Measurements from ENCODE around the gene ARFIP1. TPM values are rescaled to one million over a fixed set of nuclear protein-coding genes. Genes with fewer than 3 reads are reported as not detected.

Gene ARFIP1
- total and polyA plus RNA-seq, 2 of the 8 experiments (the other 6 are each of a cell fraction or from before 2014, with no cell fraction given), result 13.5 to 38.0 TPM

DNA sequence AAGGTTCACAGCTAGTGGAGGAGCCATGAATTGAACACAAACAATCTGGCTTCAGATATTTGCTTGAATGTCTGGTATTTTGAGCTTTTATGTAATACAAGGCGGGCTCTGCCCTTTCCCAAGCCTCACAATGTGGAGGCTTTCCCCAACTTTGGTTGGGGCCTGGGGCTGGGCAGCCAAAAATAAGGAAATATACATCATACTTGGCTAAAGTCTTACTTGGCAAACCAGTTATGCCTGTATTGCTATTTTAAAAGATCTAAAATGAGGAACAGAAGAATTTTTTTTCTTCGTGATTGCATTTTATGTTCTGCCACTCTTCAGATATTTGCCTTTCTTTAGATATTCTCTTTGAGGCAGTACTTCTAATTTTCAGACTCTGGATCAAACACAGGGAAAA lies 26.1 kb downstream of the ARFIP1 start:
- Histone ChIP-seq H3K23me2 (ENCODE audit: low read depth, low read length) (no peaks in the 10 kb centered on the region), H4K20me1 (replicated peaks in 1 of 2; ENCODE audit: control insufficient read depth in 1 of 2, insufficient read depth in 2 of 2, low read length in 2 of 2) (no peaks in the 10 kb centered on the region)
- no peak for FAIRE-seq

More for the DNA sequence above, 26.1 kb downstream of the ARFIP1 start:
- H3K18ac ChIP-seq (ENCODE audit: extremely low read depth, low read length), result no peak overlapping the region
- no peak overlapping the region for H2BK120ac ChIP-seq (replicated peaks; ENCODE audit: low read depth, low read length)
- no peak overlapping the region for H3K4me2 ChIP-seq (ENCODE audit: insufficient read depth in 1 of 2, low read depth in 2 of 2, low read length in 2 of 2)
- H3K79me1 ChIP-seq (ENCODE audit: low read depth, low read length), result no peaks in the 10 kb centered on the region; the same call in 1 of the 2 replicates
- H2AK5ac ChIP-seq (ENCODE audit: low read depth, low read length), result no peak overlapping the region
- H3K4me3 ChIP-seq (ENCODE audit: extremely low read depth in 1 of 4, insufficient read depth in 2 of 4, low read depth in 3 of 4, low read length in 4 of 4), result no peak overlapping the region
- no peak overlapping the region for H4K5ac ChIP-seq (ENCODE audit: insufficient read length, low read depth, low read length)
- no peak overlapping the region for H2BK20ac ChIP-seq (ENCODE audit: low read length)
- no peak overlapping the region for H2BK5ac ChIP-seq (ENCODE audit: low read depth, low read length)
- H3K9ac ChIP-seq (replicated peaks in 1 of 4; ENCODE audit: extremely low read depth in 1 of 4, low read depth in 3 of 4, low read length in 3 of 4), result no peak overlapping the region
- POLR2A ChIA-PET (ENCODE audit: partially characterized antibody), result no interaction called here
- no peak overlapping the region for H3K56ac ChIP-seq (replicated peaks; ENCODE audit: insufficient read length, low read depth, low read length)
- H2BK12ac ChIP-seq (ENCODE audit: low read depth, low read length), result no peak overlapping the region
- peaks cover 0 to 65% of the 10 kb centered on the region in 2 experiments; a peak in 2 of 4 replicates for H3K79me2 ChIP-seq (ENCODE audit: control insufficient read depth in 1 of 2, insufficient read depth in 2 of 2, low read length in 2 of 2)
- CTCF ChIA-PET (ENCODE audit: partially characterized antibody), result interaction anchor here (0.6 to 1.2 kb wide), 4 partner anchors 22 to 627 kb away, joined by 3 to 5 read pairs (median 4); no protein-coding TSS in a partner anchor
- H3K27me3 ChIP-seq (replicated peaks in 1 of 4; ENCODE audit: control insufficient read depth in 3 of 4, extremely low read depth in 1 of 4, insufficient read depth in 3 of 4, low read length in 3 of 4), result no peaks in the 10 kb centered on the region
- no peaks in the 10 kb centered on the region for H3K9me3 ChIP-seq (ENCODE audit: insufficient read depth in 2 of 2, low read depth in 1 of 2, low read length in 1 of 2)
- no peak overlapping the region for H3K23ac ChIP-seq (ENCODE audit: insufficient read length)
- H3K27ac ChIP-seq (ENCODE audit: low read depth, low read length), result no peak overlapping the region
- 89% methylated on average over 2 of the region's 2 CpGs; no CpG with 5 or more reads in 1 of the 2 experiments for WGBS, 2 experiments (ENCODE audit: extremely low coverage in 1 of 2, insufficient coverage in 1 of 2, insufficient read length in 1 of 2, insufficient replicate concordance in 2 of 2, low coverage in 1 of 2, low lambda C conversion rate in 2 of 2, missing lambda C conversion rate in 1 of 2)
- TF ChIP-seq POLR2AphosphoS5 (IDR thresholded peaks at IDR 0.05; ENCODE audit: low read depth, low read length) (no peak), RBBP5 (IDR thresholded peaks at IDR 0.05; ENCODE audit: borderline replicate concordance, low read depth, low read length) (no peak)
- no peak overlapping the region for H3K4ac ChIP-seq (replicated peaks; ENCODE audit: insufficient read length, low read depth, low read length)
- H3K14ac ChIP-seq (ENCODE audit: insufficient read length), result no peak overlapping the region
- no peak overlapping the region for H4K8ac ChIP-seq (ENCODE audit: extremely low read depth, insufficient read depth, low read length)
- DNase-seq (ENCODE audit: low read depth in 1 of 2, low spot score in 2 of 2), result no peak
- peaks cover 0 to 12% (median 0%) of the 10 kb centered on the region in 4 experiments; a peak in 2 of 7 replicates for H3K4me1 ChIP-seq (replicated peaks in 1 of 4; ENCODE audit: control insufficient read depth in 3 of 4, insufficient read depth in 4 of 4, low read length in 3 of 4)
- H2AFZ ChIP-seq (ENCODE audit: low read length), result no peak overlapping the region
- H3K36me3 ChIP-seq (ENCODE audit: control insufficient read depth in 2 of 4, insufficient read depth in 4 of 4, low read length in 3 of 4), result peaks cover 0 to 2% (median 0%) of the 10 kb centered on the region in 4 experiments; a peak in 1 of 8 replicates
- H2BK15ac ChIP-seq (ENCODE audit: low read length), result no peak overlapping the region
- no peak overlapping the region for H4K91ac ChIP-seq (replicated peaks; ENCODE audit: insufficient read length, low read length)
